ENCODE data around the gene PUM1.

The PUM1 gene

DNA sequence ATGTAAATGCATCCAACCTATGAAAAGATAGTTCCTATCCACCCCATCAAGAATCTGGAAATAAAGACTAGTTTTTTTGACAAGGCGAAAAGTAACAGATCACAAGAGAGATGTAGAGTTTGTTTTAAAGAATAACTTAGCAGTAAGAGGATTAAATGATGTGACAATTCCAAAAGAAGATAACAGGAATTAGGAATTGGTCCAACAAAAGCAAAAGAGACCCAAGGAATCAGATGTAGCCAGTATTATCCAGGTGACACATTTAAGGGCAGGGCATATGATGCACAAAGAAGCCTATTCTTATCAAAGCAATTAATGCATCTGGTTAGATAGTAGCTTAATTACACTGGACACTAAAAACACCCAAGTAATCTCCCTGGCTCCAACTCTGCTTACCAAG lies 53.8 kb downstream of the PUM1 start:
- no peak for TF ChIP-seq CTCF (IDR thresholded peaks at IDR 0.05; ENCODE audit: insufficient read depth, missing control alignments)
- FAIRE-seq (peak; percentile 21), DNase-seq (ENCODE audit: insufficient read length, low spot score) (no peak)

GRCh38 chr1:31010086-31010989 lies 55.2 kb downstream of the PUM1 start:
- TF ChIP-seq CTCF (IDR thresholded peaks at IDR 0.05; ENCODE audit: insufficient read depth, missing control alignments): no peak
- FAIRE-seq: no peak
- DNase-seq (ENCODE audit: insufficient read length, low spot score): no peak

- no peak for DNase-seq (ENCODE audit: insufficient read length, low spot score)
- FAIRE-seq: no peak
These were observed 58.0 kb downstream of the PUM1 start for GRCh38 chr1:31007462-31007991.

GRCh38 chr1:31006747-31007146 lies 58.8 kb downstream of the PUM1 start:
- FAIRE-seq (no peak), DNase-seq (ENCODE audit: insufficient read length, low spot score) (no peak)
- no peak for TF ChIP-seq CTCF (IDR thresholded peaks at IDR 0.05; ENCODE audit: insufficient read depth, missing control alignments)

More at GRCh38 chr1:31007462-31007991, 58.0 kb downstream of the PUM1 start:
- TF ChIP-seq CTCF (IDR thresholded peaks at IDR 0.05; ENCODE audit: insufficient read depth, missing control alignments): no peak

DNA sequence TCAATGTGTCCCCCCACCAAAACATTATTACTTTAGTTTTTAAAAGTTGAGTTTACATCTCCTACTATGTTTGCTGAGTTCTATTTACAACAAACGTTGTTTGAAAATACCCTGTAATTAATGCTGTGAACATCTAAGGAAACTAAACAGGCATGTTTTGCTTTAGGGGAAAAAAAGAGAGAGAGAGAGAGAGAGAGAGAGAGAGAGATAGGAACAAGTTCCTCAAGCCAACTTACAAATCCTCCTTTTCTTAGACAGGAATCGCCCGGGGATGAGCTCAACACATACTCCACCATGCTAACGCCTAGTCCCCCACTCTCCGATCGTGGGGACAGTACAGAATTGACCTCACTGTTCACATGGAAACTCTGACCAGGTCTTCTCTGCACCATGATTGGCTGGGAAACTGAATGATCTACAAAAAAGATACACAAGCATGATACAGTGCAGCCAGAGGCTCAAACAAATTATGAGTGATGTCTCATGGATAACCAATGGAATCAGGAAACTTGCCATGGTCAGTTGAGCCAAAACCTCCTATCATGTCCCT lies 59.8 kb downstream of the PUM1 start:
- TF ChIP-seq CTCF (IDR thresholded peaks at IDR 0.05; ENCODE audit: insufficient read depth, missing control alignments): no peak
- DNase-seq (ENCODE audit: insufficient read length, low spot score) (no peak), FAIRE-seq (no peak)

- no peak for TF ChIP-seq CTCF (IDR thresholded peaks at IDR 0.05; ENCODE audit: insufficient read depth, missing control alignments)
- FAIRE-seq: no peak
- no peak for DNase-seq (ENCODE audit: insufficient read length, low spot score)
These were observed 60.3 kb downstream of the PUM1 start for GRCh38 chr1:31005198-31005597.

DNA sequence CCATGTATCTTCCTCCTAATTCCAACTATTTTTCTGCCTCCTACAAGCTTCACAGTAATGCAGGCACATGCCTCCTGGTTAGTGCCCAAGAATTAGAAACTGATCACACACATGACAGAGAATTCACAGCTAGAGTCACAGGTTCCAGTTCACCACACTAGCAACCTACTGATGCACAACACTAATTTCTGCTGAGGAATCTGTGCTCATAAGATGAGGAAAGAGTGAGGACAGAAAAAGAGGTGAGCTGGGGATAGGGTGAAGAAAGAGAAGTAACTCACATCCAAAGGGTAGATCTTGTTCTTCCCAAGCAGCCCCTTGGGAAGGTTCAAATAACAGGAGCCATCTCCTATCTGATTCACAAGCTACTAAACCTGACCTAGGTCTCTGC lies 61.3 kb downstream of the PUM1 start:
- TF ChIP-seq CTCF (IDR thresholded peaks at IDR 0.05; ENCODE audit: insufficient read depth, missing control alignments): no peak
- FAIRE-seq (no peak), DNase-seq (ENCODE audit: insufficient read length, low spot score) (no peak)

All from D721Med (cell line).